Measurements from ENCODE around the gene SERPINB7.

The SERPINB7 gene

GRCh38 chr18:63787673-63788072 is 12.5 kb downstream of the SERPINB7 start:
- no peak for DNase-seq (ENCODE audit: low read depth)

DNA sequence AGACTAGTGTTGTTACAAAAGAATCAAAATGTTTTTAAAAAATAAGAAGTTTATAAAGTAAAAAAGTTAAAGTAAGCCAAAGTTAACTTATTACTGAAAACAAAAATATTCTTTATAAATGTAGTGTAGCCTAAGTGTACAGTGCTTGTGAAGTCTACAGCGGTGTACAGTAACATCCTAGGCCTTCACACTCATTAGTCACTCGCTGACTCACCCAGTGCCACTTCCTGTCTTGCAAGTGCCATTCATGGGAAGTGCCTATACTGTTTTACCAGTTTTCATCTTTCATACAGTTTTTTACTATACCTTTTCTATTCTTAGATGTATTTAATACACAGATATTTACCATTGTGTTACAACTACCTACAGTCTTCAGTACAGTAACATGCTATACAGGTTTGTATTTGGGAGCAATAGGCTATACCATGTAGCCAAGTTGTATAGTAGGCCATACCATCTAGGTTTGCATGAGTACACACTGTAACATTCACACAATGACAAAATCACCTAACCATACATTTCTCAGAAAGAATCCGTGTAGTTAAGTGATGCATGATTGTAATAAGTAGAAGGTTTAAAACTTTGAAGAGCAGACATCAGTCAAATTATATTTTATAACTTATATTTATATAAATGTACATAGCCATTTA is 13.4 kb downstream of the SERPINB7 start:
- DNase-seq (ENCODE audit: low read depth): no peak

DNA sequence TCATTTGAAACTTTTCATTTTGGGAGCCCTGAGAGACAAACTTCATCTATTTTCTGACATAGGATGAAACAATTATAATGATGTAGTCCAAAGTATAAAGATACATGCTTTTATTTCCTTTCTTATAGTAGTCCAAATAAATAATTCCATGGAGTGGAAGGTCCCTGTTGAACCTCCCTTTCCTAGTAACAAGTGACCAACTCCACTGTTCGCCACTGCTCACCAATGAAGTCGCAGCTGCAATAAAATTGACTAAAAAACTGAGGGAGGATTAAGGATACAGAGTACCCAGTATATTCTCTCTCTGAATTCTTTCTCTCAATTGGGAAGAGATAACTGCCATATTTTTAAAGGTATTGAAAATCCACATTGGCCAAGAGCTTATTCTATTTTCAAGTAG is 14.1 kb downstream of the SERPINB7 start:
- DNase-seq (ENCODE audit: low read depth): no peak

DNA sequence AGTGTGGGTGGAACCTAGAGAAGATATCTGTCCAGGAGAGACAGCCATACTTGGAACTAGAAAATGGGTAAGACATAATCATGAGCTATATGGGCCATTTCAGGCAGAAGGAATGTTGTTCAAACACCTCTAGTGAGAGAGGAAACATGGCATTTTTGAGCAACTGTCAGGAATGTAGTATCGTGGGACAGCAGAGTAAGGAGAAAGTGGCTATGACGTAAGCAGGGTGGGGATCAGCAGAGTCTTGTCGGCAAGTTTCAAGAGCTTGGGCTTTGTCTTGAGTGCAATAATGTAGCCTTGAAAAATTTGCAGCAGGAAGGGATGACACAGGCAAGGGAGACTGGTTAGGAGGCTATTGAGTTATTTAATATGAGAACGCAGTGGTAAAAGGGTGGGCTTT is 20.4 kb downstream of the SERPINB7 start:
- DNase-seq (ENCODE audit: low read depth): no peak

- no peak for DNase-seq (ENCODE audit: low read depth)
Observed at GRCh38 chr18:63799189-63799588, 24.0 kb downstream of the SERPINB7 start.

DNA sequence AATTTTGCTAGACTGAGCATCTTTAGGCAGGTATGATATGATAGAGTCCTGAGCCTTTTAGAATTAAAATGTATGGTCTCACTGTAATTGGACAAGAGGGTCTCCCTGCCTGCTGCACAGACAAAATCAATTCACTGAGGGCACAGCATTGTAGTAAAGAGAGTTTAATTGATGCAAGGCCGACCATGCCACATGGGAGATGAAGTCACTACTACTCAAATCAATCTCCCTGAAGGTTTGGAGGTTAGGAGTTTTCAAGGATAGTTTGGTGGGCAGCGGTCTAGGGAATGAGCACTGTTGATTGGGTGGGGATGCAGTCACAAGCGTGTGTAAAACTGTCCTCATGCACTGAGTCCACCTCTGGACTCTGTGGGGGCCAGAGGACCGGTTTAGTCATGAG is 26.1 kb downstream of the SERPINB7 start:
- DNase-seq (ENCODE audit: low read depth): no peak

DNA sequence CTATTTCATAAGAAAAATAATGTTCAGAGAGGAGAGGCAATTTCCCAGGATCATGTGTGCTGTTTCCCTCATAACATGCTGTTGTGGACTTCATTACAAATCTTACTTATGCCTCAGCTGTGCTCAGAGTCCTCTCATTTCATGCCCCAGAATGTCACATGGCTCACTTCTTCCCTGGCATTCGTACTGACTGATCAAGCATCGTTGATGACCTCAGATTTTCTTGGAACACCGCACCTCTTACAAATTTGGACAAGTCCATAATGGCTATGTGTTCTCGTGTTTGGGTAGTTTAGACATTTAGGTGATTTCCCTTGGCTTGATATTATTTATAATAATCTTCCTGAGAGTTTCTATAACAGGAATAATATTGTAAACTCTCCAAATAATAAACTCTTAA is 32.9 kb downstream of the SERPINB7 start:
- no peak for DNase-seq (ENCODE audit: low read depth)

DNA sequence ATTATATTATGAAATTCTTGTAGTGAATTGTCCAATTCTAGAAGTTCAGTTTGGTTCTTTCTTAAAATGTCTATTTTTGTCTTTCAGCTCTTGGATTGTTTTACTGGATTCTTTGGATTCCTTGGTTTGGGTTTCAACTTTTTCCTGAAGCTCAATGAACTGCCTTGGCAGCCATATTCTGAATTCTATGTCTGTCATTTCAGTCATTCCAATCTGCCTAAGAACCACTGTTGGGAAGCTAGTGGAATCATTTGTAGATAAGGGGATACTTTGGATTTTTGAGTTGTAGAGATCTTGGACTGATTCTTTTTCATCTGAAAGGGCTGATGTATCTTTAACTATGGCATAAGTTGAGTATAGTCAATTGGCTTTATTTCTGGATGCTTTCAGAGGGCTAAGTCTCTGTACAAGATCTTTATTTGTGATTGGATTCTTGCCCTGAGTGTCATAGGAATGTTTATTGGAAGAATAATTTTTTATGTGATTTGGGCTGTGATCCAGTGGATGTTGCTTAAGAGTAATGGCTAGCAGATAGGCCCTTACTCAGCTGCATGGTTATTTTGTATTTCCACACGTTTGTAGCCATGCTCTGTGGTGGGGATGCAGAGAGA is 42.3 kb downstream of the SERPINB7 start:
- no peak for DNase-seq (ENCODE audit: low read depth)

DNA sequence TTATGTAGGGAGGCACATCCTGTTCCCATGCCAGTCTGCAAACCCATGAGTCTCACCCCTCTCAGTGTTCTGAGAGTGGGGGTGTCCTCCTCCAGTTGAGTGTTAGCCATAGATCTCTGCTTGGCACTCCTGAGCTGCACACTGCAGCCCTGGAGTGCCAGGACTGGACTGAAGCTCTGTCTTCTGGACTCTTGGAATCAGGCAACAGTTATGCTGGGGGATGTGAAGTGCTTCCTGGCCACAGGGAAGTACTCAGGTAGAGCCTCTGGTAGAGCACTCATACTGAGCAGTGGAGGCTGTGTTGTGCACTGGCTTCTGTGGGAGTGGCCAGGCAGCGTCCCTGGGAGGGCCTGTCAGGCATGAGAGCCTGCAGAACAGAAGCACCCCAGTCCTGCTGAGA is 43.0 kb downstream of the SERPINB7 start:
- no peak for DNase-seq (ENCODE audit: low read depth)

GRCh38 chr18:63819786-63820185 is 44.6 kb downstream of the SERPINB7 start:
- no peak for DNase-seq (ENCODE audit: low read depth)

DNA sequence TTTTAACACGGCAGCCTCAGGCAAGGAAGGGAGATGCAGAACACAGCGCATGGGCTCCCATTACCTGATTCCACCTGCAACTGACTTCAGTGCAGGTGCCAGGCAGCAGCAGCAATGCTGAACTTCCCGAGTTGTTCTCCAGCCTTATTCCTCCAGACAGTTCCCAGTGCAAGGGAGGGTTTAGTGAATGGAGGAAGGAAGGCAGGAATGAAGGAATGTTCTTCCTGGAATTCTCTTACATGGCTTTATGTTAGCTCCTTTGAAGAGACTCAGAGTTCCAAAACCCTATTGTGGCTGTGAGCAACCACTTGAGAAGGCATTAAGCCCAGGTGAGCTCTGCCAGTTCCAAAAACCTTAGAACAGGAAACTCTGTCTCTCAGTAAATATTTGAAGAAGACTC is 45.5 kb downstream of the SERPINB7 start:
- DNase-seq (ENCODE audit: low read depth): no peak

DNA sequence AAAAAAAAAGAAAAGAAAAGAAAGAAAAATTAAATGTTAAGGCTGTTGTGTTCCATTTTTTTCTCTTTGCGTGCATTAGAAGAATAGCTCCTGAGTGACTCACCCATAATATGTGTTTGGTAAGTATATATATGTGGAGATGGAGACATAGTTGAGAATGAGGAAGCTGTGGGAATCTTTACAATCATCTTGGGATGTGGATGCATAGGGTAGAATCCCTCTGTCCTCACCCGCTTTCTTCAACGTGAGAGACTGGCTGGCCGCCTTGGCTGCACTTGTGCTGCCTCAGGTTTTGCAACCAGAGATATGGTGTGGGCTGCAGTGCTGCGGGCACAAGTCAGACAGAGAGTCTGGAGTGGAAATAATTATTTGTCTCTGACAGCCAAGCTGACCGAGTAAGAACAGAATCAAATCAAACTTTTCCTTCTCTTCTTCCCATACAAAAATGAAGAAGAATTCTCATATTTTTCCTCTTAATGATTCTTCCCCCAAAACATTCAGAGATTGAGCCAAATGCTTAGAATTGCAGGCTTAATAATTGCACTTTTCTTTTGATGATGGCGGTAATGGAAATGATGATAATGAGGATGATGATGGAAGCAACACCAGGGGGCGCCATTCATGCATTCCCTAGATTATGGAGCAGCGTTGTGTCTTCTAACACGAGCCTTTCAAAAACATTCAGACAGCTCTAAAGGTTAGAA is 48.5 kb downstream of the SERPINB7 start:
- DNase-seq (ENCODE audit: low read depth): no peak

- no peak for DNase-seq (ENCODE audit: low read depth)
Observed at GRCh38 chr18:63824220-63824525, 49.0 kb downstream of the SERPINB7 start.

- DNase-seq (ENCODE audit: low read depth): no peak
Observed at GRCh38 chr18:63828120-63828519, 52.9 kb downstream of the SERPINB7 start.

DNA sequence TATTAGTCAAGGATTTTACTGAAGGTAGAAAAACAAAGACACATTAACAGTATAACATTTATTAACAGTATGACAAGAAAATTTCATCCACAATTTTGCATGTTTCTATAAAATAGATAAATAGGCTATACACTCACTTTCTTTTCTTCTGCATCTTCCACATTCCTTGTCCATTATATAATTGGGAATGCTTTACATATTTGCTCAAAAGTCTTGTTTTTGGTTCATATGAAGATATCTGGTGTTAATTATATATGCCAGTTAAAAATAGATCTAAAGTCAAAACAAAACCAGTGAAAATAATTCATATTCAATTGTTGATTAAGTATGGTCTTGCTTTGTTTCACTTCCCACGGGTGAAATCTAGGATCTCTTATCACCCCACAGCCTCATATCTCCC is 53.4 kb downstream of the SERPINB7 start:
- no peak for DNase-seq (ENCODE audit: low read depth)

GRCh38 chr18:63829886-63830285 is 54.7 kb downstream of the SERPINB7 start:
- no peak for DNase-seq (ENCODE audit: low read depth)

GRCh38 chr18:63831080-63831788 is 56.0 kb downstream of the SERPINB7 start:
- no peak for DNase-seq (ENCODE audit: low read depth)

DNA sequence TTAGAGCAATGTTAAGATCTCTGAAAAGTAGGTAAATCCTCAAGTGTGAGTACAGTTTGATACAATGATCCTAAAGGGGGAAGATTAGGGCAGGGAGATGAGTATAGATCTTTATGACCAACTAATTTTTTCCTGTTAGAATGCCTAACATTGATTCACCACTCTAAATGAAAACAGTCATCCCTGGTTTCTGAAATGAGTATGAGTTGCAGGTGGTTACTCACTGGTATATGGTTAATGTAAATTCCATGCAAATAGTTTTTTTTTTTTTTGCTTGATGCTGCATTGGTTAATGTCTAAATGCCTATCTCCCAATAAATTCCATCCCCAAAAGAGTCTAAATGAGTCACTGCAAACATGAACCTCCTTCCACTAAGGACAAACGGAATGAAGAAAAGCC is 57.3 kb downstream of the SERPINB7 start:
- no peak for DNase-seq (ENCODE audit: low read depth)

GRCh38 chr18:63834471-63835113 is 59.4 kb downstream of the SERPINB7 start:
- DNase-seq (ENCODE audit: low read depth): no peak

DNA sequence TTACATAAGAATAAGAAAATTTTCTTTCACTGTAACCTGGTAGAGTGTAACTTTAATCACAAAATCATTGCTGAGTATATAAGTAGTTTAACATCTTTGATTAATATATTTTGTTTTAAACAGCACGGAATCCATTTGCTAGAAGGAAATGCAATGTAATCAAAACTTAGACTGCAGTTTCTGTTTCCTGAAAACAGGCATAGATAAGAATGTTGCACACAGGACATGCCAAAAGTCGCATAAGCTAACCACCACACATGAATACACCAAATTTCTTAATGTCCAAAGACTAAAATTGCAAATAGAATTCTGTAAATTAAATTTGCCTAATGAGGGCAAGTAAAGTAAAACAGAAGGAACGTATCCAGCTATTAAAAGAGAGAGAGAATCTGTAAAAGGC is 61.2 kb downstream of the SERPINB7 start:
- no peak for DNase-seq (ENCODE audit: low read depth)

DNA sequence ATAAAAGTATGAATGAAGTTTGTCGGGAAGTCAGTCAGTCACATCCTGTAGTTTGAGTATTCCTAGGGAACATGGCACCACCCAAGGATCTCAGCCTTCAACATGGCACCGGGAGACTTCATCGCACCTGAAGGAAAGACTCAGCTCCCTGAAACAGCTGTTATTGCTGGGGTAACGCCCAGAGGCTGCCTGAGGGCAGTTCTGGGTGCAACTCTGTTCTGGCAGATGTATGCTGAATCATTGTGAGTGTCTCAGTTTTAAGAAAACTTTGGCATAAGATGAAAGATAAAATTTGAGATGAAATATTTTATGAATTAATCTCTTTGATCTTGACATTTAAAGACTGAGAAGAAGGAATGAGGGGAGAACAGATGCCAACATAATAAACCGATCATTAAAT is 62.4 kb downstream of the SERPINB7 start:
- no peak for DNase-seq (ENCODE audit: low read depth)

DNA sequence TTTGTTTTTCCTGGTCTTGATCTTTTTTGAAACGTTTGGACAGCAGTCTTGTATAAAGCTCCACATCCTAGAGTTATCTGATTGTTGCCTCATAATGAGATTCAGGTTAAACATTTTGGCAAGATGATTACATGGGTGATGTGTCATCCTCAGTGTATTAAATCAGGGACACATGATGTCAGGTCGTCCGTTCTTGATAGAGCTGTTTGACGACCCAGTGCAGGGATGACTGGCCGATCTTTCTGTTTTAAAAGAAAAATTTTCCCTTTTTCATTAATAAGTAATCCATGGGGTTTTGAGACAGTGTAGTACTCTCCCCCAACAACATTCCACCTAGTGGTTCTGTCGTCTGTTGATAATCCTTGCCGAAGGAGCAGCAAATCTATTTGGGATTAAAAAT is 67.8 kb downstream of the SERPINB7 start:
- DNase-seq (ENCODE audit: low read depth): no peak

GRCh38 chr18:63844254-63844653 is 69.0 kb downstream of the SERPINB7 start:
- DNase-seq (ENCODE audit: low read depth): no peak

Data from CMK (cell line).